ENCODE measurements around the gene FAF1.
A peak's percentile ranks its signal among the peaks of the same experiment; 100 is the strongest.

Gene FAF1

DNA sequence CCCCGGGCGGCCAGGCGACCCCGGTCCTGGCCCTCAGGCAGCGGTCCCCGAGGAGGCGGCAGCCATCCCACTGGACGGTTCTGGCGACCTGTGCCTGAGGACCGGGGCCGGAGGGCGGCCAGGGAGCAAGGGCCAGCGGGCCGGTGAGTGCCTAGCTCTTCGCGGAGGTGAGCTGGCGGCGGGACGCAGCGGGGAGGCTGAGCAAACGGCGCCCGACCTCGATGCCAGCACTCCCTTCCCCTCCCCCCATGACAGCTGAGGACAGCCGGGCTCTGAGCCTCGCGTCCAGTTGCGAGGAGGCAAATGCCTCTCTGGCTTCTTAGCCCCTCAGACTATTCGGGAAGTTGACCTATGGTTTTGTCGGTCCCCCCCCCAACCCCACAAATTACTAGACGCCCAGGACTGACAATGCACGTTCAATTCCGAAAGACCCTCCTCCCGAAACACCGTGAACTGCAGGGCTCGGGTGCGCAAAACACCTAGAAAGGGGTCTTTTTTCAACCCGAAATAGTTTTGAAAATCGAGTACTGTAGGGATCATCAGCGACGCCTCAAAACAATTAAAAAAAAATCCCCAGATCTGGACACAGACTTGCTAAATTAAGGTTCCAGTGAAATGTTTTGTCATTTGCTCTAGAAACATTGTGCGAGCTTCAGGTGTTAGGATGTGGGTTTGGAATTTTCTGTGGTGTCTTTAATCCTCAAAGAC lies 18.2 kb upstream of the FAF1 start:
- DNase-seq (ENCODE audit: low read depth) = peak; percentile 12

DNA sequence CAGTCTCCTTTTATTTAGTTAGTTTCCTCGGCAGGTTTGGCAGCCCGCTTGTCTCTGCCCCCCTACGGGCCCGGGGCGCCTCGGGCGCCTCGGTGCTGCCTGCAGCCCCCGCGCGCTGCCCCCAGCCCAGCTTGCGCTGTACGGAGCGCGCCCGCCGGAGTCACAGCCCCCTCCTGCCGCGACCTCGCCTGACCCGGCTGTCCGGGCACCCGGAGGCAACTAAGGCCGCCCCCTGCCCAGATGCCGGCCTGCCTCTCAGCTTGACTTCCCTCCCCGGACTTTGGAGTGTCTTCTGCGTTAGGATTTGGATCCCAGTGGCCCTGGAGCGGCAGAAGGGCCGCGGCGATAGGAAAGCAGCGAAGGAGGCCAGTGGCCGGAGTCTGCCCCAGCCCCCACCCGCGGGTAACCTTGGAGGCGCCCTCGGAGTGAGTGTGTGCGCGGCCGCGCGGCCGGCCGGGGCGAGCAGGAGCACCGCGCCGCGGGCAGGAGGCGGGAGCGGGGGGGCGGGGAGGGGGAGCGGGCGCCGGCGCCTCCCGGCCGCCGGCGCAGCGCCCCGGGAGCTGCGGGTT lies 17.6 kb upstream of the FAF1 start:
- DNase-seq (ENCODE audit: low read depth) = peak; percentile 8

- peak; percentile 13 for DNase-seq (ENCODE audit: low read depth)
Observed at GRCh38 chr1:50976890-50977574, 17.0 kb upstream of the FAF1 start.

- DNase-seq (ENCODE audit: low read depth) = no peak
Observed at GRCh38 chr1:50976111-50976889, 16.2 kb upstream of the FAF1 start.

GRCh38 chr1:50975436-50975835 lies 15.4 kb upstream of the FAF1 start:
- DNase-seq (ENCODE audit: low read depth) = no peak

- DNase-seq (ENCODE audit: low read depth) = no peak
Observed at GRCh38 chr1:50974618-50974935, 14.5 kb upstream of the FAF1 start.

DNA sequence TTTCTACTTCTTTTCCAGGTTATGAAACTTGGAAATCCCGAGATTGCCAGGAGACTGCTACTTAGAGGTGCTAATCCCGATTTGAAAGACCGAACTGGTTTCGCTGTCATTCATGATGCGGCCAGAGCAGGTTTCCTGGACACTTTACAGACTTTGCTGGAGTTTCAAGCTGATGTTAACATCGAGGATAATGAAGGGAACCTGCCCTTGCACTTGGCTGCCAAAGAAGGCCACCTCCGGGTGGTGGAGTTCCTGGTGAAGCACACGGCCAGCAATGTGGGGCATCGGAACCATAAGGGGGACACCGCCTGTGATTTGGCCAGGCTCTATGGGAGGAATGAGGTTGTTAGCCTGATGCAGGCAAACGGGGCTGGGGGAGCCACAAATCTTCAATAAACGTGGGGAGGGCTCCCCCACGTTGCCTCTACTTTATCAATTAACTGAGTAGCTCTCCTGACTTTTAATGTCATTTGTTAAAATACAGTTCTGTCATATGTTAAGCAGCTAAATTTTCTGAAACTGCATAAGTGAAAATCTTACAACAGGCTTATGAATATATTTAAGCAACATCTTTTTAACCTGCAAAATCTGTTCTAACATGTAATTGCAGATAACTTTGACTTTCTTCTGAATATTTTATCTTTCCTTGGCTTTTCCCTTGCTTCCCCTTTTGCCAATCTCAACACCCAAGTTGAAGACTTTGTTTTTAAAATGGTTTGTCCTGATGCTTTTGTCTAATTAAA lies 14.0 kb upstream of the FAF1 start:
- DNase-seq (ENCODE audit: low read depth) = no peak

DNA sequence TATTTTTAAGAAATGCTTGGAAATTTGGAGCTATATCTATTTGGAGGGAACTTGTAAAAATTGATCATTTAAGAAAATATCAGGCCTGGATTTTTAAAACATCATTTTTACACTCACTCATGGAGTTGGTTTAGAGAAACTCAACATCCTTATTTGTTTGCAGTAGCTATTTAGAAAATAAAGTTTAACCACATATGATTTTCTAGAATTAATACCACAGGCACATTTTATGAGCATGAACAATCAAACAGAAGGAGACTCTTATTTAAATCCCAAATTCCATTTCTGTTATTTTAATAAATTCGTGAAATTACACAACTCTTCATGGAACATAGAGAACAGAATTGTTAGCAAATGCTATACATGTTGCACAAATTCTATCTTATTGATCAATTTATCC lies 13.2 kb upstream of the FAF1 start:
- DNase-seq (ENCODE audit: low read depth) = no peak

DNA sequence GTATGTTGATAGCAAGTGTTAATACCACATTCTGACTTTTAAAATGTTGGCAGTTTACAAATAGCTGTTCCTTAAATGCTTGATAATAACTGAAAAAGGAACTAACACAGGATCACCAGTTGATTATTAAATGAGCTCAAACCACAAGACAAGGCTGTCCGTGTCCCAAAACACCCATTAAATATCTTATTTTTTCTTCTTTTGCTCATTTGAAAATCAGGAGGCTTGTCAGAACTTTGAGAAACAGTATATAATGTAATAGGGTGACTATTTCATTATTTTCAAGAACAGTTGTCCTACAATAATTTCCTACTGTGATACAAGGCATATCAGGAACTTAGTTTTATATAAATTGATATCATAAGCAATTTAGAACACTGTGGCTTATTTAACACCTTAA lies 12.7 kb upstream of the FAF1 start:
- DNase-seq (ENCODE audit: low read depth) = no peak

- no peak for DNase-seq (ENCODE audit: low read depth)
Observed at GRCh38 chr1:50971748-50972305, 11.8 kb upstream of the FAF1 start.

- DNase-seq (ENCODE audit: low read depth) = no peak
Observed at GRCh38 chr1:50970931-50971582, 11.0 kb upstream of the FAF1 start.

- DNase-seq (ENCODE audit: low read depth) = no peak
Observed at GRCh38 chr1:50970509-50970887, 10.4 kb upstream of the FAF1 start.

DNA sequence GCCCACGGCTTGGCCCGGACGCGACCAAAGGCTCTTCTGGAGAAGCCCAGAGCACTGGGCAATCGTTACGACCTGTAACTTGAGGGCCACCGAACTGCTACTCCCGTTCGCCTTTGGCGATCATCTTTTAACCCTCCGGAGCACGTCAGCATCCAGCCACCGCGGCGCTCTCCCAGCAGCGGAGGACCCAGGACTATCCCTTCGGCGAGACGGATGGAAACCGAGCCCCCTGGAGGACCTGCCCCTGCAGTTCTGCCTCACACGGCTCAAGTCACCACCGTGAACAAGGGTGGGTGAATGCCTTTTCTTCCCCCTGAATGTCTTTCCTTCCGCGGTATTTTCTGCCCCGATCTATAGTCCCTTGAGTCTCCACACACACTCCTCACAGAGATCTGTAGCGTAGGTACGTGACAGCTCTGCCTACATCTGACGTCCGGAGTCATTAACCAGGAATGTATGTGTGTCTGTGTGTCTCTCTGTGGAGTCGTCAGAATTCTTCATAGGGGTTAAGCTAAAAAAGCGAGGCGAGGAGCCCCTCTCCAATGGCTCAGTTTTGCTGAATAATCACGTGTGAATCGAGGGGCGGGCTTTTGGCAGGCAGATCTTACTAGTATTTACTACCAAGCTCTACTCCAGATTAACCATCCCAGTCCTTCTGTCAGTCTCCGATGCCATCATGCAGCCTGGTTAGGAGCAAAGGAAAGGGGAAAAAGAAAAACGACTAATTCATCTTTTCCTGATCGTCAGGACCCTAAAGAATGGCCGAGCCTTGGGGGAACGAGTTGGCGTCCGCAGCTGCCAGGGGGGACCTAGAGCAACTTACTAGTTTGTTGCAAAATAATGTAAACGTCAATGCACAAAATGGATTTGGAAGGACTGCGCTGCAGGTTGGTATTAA lies 9.8 kb upstream of the FAF1 start, which contains the start of gene CDKN2C:
CDKN2C (plus strand) TSS at position 635 of the 898 bp plus-strand sequence; CDS start at position 759, 124 bp downstream.
- peak; percentile 58 for DNase-seq (ENCODE audit: low read depth)

GRCh38 chr1:50968821-50969610 lies 8.9 kb upstream of the FAF1 start:
- peak; percentile 44 for DNase-seq (ENCODE audit: low read depth)

- DNase-seq (ENCODE audit: low read depth) = peak; percentile 75
Observed at GRCh38 chr1:50968158-50968820, 8.2 kb upstream of the FAF1 start.

GRCh38 chr1:50967416-50968157 lies 7.5 kb upstream of the FAF1 start:
- DNase-seq (ENCODE audit: low read depth) = no peak

DNA sequence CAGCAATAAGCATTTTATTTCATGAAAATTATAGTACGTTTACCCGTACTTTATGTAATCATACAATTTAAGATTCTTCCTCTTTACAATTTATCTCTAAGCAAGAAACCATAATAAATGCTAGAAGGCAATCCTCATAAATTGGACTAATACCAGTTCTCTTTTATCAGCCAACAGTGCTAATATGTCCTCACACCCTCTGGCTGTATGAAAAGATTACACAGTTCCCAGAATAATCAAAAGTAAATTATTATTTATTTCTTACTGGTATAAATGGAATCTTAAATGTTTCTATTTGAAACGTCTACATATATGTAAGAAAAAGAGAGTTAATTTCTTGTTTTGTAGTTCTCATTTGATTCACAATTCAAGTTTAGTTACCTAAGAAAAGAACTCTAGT lies 6.9 kb upstream of the FAF1 start:
- DNase-seq (ENCODE audit: low read depth) = no peak

- no peak for DNase-seq (ENCODE audit: low read depth)
Observed at GRCh38 chr1:50964863-50965262, 4.8 kb upstream of the FAF1 start.
